Fibroblast of peridontal ligament (primary cell): ENCODE results near the gene SDC3.

Source experiments
- DNase-seq: peaks from one replicate; pipeline ENCODE4 v3.0.0-alpha.2; 2010; ENCODE audit errors: extremely low read depth

SDC3 gene

GRCh38 chr1:30904962-30905335, 3.6 kb downstream of the SDC3 start:
- DNase-seq, result no peak

GRCh38 chr1:30904191-30904961, 4.2 kb downstream of the SDC3 start:
- no peak for DNase-seq

- no peak for DNase-seq
Observed at GRCh38 chr1:30903343-30904034, 5.1 kb downstream of the SDC3 start.

- no peak for DNase-seq
Observed at GRCh38 chr1:30902593-30903290, 5.8 kb downstream of the SDC3 start.

GRCh38 chr1:30901798-30902581, 6.6 kb downstream of the SDC3 start:
- no peak for DNase-seq

- DNase-seq, result no peak
Observed at GRCh38 chr1:30900931-30901560, 7.5 kb downstream of the SDC3 start.

- no peak for DNase-seq
Observed at GRCh38 chr1:30900486-30900885, 8.1 kb downstream of the SDC3 start.

GRCh38 chr1:30899577-30900389, 8.8 kb downstream of the SDC3 start:
- DNase-seq, result no peak

- DNase-seq, result no peak
Observed at GRCh38 chr1:30898031-30898815, 10.3 kb downstream of the SDC3 start.

GRCh38 chr1:30896905-30897304, 11.7 kb downstream of the SDC3 start:
- DNase-seq, result no peak

- peak; percentile 37 for DNase-seq
Observed at GRCh38 chr1:30895944-30896660, 12.5 kb downstream of the SDC3 start.

- no peak for DNase-seq
Observed at GRCh38 chr1:30895382-30895943, 13.1 kb downstream of the SDC3 start.

- DNase-seq, result no peak
Observed at GRCh38 chr1:30894508-30894973, 14.0 kb downstream of the SDC3 start.

- no peak for DNase-seq
Observed at GRCh38 chr1:30893776-30894507, 14.6 kb downstream of the SDC3 start.

- no peak for DNase-seq
Observed at GRCh38 chr1:30892671-30893073, 15.9 kb downstream of the SDC3 start.

GRCh38 chr1:30891227-30891552, 17.4 kb downstream of the SDC3 start:
- no peak for DNase-seq

GRCh38 chr1:30890502-30891226, 17.9 kb downstream of the SDC3 start:
- DNase-seq, result no peak

GRCh38 chr1:30889511-30889910, 19.0 kb downstream of the SDC3 start:
- DNase-seq, result no peak
